Stimulated activated CD4-positive, alpha-beta T cell treated with anti-CD3 and anti-CD28 coated beads, TNF-alpha, amount 100 ng/mL, for 24 hours (primary cell): Measurements from ENCODE around the gene TAS2R14.

Source experiments
- DNase-seq, 3 experiments: peaks; one replicate each; pipeline ENCODE4 v3.0.0-alpha.2; 2020; ENCODE audit warnings: low read depth in 3 of 3

The TAS2R14 gene

GRCh38 chr12:10939163-10939562 is at the start of gene TAS2R14:
Gene TAS2R14, minus strand, starts transcription at chr12:10939263. Its CDS starts 56 bp downstream, at chr12:10939207.
- no peak for DNase-seq

- no peak for DNase-seq
These were observed 47.7 kb upstream of the TAS2R14 start, which contains the start of gene TAS2R50 for GRCh38 chr12:10986812-10987211. Gene TAS2R50, minus strand, starts transcription at chr12:10986912. Its CDS starts 52 bp downstream, at chr12:10986860.

- peak in 1 of 3 experiments; percentile 12 for DNase-seq
These were observed 43.2 kb upstream of the TAS2R14 start for GRCh38 chr12:10982244-10982643.

GRCh38 chr12:10974965-10975364 is 35.9 kb upstream of the TAS2R14 start:
- DNase-seq = no peak

- no peak for DNase-seq
These were observed 29.8 kb upstream of the TAS2R14 start for GRCh38 chr12:10968765-10969456.

- DNase-seq = no peak
These were observed 28.3 kb upstream of the TAS2R14 start for GRCh38 chr12:10967409-10967808.

- DNase-seq = no peak
These were observed 27.3 kb upstream of the TAS2R14 start for GRCh38 chr12:10966314-10966713.

- no peak for DNase-seq
These were observed 26.4 kb upstream of the TAS2R14 start for GRCh38 chr12:10965476-10965875.

- DNase-seq = no peak
These were observed 21.1 kb upstream of the TAS2R14 start for GRCh38 chr12:10960211-10960610.

- no peak for DNase-seq
These were observed 20.7 kb upstream of the TAS2R14 start for GRCh38 chr12:10959804-10960203.

GRCh38 chr12:10957741-10958140 is 18.7 kb upstream of the TAS2R14 start:
- DNase-seq = no peak

GRCh38 chr12:10956085-10956484 is 17.0 kb upstream of the TAS2R14 start:
- no peak for DNase-seq

- DNase-seq = no peak
These were observed 13.6 kb upstream of the TAS2R14 start for GRCh38 chr12:10952645-10953044.

- DNase-seq = no peak
These were observed 4.1 kb upstream of the TAS2R14 start for GRCh38 chr12:10943167-10943566.

- no peak for DNase-seq
These were observed 3.0 kb upstream of the TAS2R14 start for GRCh38 chr12:10941916-10942607.

- DNase-seq = no peak
These were observed 2.3 kb upstream of the TAS2R14 start for GRCh38 chr12:10941369-10941768.

GRCh38 chr12:10940389-10940788 is 1.3 kb upstream of the TAS2R14 start:
- DNase-seq = no peak

- DNase-seq = no peak
These were observed 2.6 kb downstream of the TAS2R14 start for GRCh38 chr12:10936506-10936905.

GRCh38 chr12:10928746-10929286 is 10.2 kb downstream of the TAS2R14 start, which contains the start of gene PRH2:
Gene PRH2, plus strand, starts transcription at chr12:10929236. Its CDS starts 38 bp downstream, at chr12:10929274.
- no peak for DNase-seq

GRCh38 chr12:10926269-10926668 is 12.8 kb downstream of the TAS2R14 start:
- DNase-seq = no peak

- DNase-seq = no peak
These were observed 19.3 kb downstream of the TAS2R14 start for GRCh38 chr12:10919809-10920208.

- DNase-seq = no peak
These were observed 28.7 kb downstream of the TAS2R14 start for GRCh38 chr12:10910380-10910779.

- DNase-seq = no peak
These were observed 29.6 kb downstream of the TAS2R14 start, which contains the start of gene TAS2R13 for GRCh38 chr12:10909462-10909861. Gene TAS2R13, minus strand, starts transcription at chr12:10909562. Its CDS starts 264 bp downstream, at chr12:10909298.
